PFSK-1 (cell line): Measurements from ENCODE around the gene ATP8B2.

ENCODE experiments used
- FOXP2 ChIP-seq: optimal IDR thresholded peaks from 2 replicates; pipeline ENCODE3; 2011; ENCODE audit warnings: borderline replicate concordance, control low read depth, inconsistent platforms; ENCODE audit not compliant: insufficient read depth; ENCODE audit errors: extremely low read length, extremely low read depth
- POLR2AphosphoS5 ChIP-seq: IDR thresholded peaks from 2 replicates; pipeline ENCODE4 v1.6.1; 2012; ENCODE audit warnings: low read depth, mild to moderate bottlenecking, control low read depth, low read length, moderate library complexity
- SIN3A ChIP-seq: IDR thresholded peaks from 2 replicates; pipeline ENCODE4 v1.6.1; 2012; ENCODE audit warnings: mild to moderate bottlenecking, low read length, moderate library complexity, borderline replicate concordance; ENCODE audit not compliant: insufficient read depth
- TAF1 ChIP-seq: IDR thresholded peaks from 2 replicates; pipeline ENCODE4 v1.6.1; 2012; ENCODE audit warnings: low read length, control low read depth, borderline replicate concordance; ENCODE audit not compliant: insufficient read depth
- TF ChIP-seq, protein P1 (sequence below), 2 experiments: IDR thresholded peaks; 2 replicates each; pipeline versions ENCODE4 v1.6.1 to v1.8.0; 2011 to 2012; ENCODE audit warnings: low read depth in 2 of 2, low read length in 2 of 2, control low read depth in 1 of 2, inconsistent platforms in 1 of 2, mild to moderate bottlenecking in 1 of 2, moderate library complexity in 1 of 2; ENCODE audit not compliant: insufficient read depth in 1 of 2

ATP8B2 gene

DNA sequence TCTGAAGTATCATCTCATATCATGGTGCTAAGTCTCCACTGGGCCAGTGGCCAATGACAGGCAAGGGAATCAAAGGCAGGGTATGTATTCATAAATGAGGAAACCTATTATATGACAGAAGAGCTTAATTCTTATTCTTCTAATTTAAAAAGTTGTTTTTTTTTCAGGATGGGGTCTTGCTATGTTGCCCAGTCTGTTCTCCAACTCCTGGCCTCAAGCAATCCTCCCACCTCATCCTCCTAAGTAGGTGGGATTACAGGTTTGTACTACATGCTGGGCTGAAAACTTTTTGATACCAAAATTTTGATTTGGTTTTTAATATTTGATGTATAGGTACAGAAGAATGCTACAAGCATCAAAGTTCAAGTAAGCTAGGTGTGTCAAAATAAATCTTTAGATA is 35.0 kb downstream of the ATP8B2 start:
- no peak for TF ChIP-seq TAF1
- no peak for TF ChIP-seq POLR2AphosphoS5
- TF ChIP-seq SIN3A: no peak
- TF ChIP-seq, protein P1, sequence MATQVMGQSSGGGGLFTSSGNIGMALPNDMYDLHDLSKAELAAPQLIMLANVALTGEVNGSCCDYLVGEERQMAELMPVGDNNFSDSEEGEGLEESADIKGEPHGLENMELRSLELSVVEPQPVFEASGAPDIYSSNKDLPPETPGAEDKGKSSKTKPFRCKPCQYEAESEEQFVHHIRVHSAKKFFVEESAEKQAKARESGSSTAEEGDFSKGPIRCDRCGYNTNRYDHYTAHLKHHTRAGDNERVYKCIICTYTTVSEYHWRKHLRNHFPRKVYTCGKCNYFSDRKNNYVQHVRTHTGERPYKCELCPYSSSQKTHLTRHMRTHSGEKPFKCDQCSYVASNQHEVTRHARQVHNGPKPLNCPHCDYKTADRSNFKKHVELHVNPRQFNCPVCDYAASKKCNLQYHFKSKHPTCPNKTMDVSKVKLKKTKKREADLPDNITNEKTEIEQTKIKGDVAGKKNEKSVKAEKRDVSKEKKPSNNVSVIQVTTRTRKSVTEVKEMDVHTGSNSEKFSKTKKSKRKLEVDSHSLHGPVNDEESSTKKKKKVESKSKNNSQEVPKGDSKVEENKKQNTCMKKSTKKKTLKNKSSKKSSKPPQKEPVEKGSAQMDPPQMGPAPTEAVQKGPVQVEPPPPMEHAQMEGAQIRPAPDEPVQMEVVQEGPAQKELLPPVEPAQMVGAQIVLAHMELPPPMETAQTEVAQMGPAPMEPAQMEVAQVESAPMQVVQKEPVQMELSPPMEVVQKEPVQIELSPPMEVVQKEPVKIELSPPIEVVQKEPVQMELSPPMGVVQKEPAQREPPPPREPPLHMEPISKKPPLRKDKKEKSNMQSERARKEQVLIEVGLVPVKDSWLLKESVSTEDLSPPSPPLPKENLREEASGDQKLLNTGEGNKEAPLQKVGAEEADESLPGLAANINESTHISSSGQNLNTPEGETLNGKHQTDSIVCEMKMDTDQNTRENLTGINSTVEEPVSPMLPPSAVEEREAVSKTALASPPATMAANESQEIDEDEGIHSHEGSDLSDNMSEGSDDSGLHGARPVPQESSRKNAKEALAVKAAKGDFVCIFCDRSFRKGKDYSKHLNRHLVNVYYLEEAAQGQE (IDR thresholded peaks at IDR 0.05; ENCODE audit: insufficient read depth in 1 of 2, low read depth in 2 of 2, low read length in 2 of 2): no peak
- TF ChIP-seq FOXP2: no peak

DNA sequence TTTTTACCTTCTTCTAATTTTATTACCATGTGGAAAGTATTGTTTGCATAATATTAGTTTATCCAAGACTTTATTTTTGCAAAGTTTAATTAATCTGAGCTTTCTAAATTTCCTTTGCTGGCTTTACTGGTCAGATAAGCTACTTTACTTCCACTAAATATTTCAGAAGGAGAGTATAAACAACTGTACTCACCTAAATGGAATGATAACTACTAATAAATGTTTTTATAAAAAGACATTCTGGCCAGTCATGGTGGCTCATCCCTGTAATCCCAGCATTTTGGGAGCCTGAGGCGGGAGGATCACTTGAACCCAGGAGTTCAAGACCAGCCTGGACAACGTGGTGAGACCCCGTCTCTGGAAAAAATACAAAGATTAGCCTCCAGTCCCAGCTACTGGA is 36.0 kb downstream of the ATP8B2 start:
- TF ChIP-seq POLR2AphosphoS5 (no peak), FOXP2 (no peak), TAF1 (no peak), SIN3A (no peak)
- TF ChIP-seq, protein P1 (IDR thresholded peaks at IDR 0.05; ENCODE audit: insufficient read depth in 1 of 2, low read depth in 2 of 2, low read length in 2 of 2): no peak

DNA sequence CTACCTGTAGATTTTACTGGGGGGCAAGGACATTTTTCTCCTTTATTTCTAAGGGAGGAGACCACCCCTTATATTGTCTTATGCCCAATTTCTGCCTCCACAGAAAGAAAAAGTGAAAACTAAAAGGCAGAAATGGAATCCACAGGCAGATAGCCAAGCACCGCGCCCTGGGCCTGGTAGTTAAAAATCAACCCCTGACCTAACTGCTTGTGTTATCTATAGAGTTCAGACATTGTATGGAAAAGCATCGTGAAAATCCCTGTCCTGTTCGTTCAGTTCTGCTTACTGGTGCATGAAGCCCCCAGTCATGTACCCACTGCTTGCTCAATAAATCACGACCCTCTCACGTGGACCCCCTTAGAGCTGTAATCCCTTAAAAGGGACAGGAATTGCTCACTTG is 46.1 kb downstream of the ATP8B2 start:
- TF ChIP-seq POLR2AphosphoS5: no peak
- no peak for TF ChIP-seq TAF1

DNA sequence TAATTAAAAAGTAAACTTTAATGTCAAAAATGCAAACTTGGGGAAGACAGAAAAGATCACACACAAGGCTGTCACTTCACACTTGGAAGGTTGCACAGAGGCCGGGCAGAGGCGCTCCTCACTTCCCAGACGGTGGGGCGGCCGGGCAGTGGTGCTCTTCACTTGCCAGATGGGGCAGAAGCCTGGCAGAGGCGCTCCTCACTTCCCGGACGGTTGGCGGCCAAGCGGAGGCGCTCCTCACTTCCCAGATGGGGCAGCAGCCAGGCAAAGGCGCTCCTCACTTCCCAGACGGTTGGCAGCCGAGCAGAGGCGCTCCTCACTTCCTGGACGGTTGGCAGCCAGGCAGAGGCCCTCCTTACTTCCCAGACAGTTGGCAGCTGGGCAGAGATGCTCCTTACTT is 54.0 kb downstream of the ATP8B2 start:
- TF ChIP-seq POLR2AphosphoS5 (no peak), FOXP2 (no peak), SIN3A (no peak), TAF1 (no peak)
- TF ChIP-seq, protein P1 (IDR thresholded peaks at IDR 0.05; ENCODE audit: insufficient read depth in 1 of 2, low read depth in 2 of 2, low read length in 2 of 2): no peak

DNA sequence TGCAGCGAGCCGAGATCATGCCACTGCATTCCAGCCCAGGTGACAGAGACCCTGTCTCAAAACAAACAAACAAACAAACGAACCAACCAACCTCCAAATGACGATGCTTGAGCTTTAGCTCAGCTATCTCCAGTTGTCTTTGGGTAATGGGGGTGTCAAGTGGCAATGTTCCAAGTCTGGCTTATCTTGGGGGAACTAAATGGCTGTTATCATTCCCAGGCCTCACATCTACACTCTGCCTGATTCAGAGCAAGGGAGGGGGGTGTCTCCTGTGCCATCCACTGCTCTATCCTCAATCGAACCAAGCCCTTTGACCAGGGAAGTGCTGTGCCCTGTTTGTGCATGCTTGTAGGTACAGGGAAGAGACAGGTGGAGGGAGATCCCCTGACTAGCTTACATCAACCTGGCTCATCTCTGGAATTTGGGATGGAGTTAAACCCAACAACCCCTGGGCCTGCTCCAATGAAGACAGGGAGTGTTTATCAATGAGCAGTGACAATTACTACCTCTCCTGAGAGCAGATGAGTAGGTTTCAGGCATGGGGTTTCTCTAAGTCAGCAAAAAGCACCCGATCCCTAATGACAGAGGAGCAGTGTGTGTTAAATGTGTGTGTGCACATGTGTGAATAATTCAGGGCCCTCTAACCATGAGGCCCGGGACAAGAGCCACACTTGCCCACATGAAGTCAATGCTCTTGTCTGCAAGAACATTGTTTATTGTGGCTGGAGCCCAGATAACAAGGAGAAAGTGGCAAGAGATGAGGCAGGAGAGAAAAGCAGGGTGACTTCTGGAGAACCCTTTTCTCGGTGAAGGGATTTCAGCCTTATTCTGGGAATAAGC is 59.5 kb downstream of the ATP8B2 start:
- TF ChIP-seq POLR2AphosphoS5: no peak
- TF ChIP-seq, protein P1 (IDR thresholded peaks at IDR 0.05; ENCODE audit: insufficient read depth in 1 of 2, low read depth in 2 of 2, low read length in 2 of 2): no peak
- TF ChIP-seq TAF1: no peak
- no peak for TF ChIP-seq FOXP2
- no peak for TF ChIP-seq SIN3A
